Osteocyte (in vitro differentiated cells): ENCODE data around the gene ORM1. TPM values are rescaled to one million over a fixed set of nuclear protein-coding genes. Genes with fewer than 3 reads are reported as not detected.

ENCODE experiments used
- DNase-seq: peaks from one replicate; pipeline ENCODE4 v3.0.0; 2021; ENCODE audit warnings: mixed read lengths; ENCODE audit not compliant: unreplicated experiment; ENCODE audit errors: extremely low spot score
- H3K27ac Mint-ChIP-seq: one replicate; pipeline ENCODE4 v1.8.0; 2021; ENCODE audit warnings: mild to moderate bottlenecking, mixed read lengths; ENCODE audit not compliant: unreplicated experiment
- H3K27me3 Mint-ChIP-seq: one replicate; pipeline ENCODE4 v1.8.0; 2021; ENCODE audit warnings: mixed read lengths; ENCODE audit not compliant: unreplicated experiment
- H3K36me3 Mint-ChIP-seq: one replicate; pipeline ENCODE4 v1.8.0; 2021; ENCODE audit warnings: mixed read lengths; ENCODE audit not compliant: unreplicated experiment
- H3K4me1 Mint-ChIP-seq: one replicate; pipeline ENCODE4 v1.8.0; 2021; ENCODE audit warnings: mixed read lengths; ENCODE audit not compliant: unreplicated experiment
- H3K4me3 Mint-ChIP-seq: one replicate; pipeline ENCODE4 v1.8.0; 2021; ENCODE audit warnings: mild to moderate bottlenecking, moderate library complexity, mixed read lengths; ENCODE audit not compliant: unreplicated experiment
- H3K9me3 Mint-ChIP-seq: one replicate; pipeline ENCODE4 v1.8.0; 2021; ENCODE audit warnings: mixed read lengths; ENCODE audit not compliant: unreplicated experiment
- total RNA-seq: library from RNA; stranded (reverse); gene quantifications from 2 replicates; pipeline ENCODE4 v1.2.1, GENCODE V29; 2021
- TF ChIP-seq, protein P1 (sequence below): fragments of 200-600 bp; sonication (generic); IDR thresholded peaks from 2 replicates; pipeline ENCODE4 v1.5.0; 2021; ENCODE audit warnings: antibody characterized with exemption, mild to moderate bottlenecking, moderate library complexity

Gene ORM1
- total RNA-seq, 1 donor from 2014 or later: not detected

DNA sequence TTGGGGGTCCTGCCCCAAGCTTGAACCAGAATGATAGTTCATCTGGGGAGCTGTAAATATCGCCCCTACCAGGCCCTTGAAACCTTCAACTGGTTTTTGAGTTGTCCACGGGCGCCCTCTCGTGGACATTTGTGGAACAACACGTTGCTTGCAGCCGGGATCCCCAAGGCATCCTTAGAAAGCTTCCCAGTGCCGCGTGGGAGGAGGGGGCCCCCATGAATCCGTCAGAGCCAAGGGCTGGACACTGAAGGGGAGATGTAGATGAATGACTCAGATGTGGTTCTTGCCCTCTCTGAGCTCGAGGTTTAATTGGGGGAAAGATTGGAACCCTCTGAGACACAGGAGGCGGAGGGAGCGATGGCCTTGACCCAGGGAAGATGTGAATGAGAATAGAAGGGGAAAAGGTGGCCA, 31.8 kb upstream of the ORM1 start:
- DNase-seq: peak; percentile 90
- no peaks in the 10 kb centered on the region for H3K27me3 Mint-ChIP-seq
- TF ChIP-seq, protein P1, sequence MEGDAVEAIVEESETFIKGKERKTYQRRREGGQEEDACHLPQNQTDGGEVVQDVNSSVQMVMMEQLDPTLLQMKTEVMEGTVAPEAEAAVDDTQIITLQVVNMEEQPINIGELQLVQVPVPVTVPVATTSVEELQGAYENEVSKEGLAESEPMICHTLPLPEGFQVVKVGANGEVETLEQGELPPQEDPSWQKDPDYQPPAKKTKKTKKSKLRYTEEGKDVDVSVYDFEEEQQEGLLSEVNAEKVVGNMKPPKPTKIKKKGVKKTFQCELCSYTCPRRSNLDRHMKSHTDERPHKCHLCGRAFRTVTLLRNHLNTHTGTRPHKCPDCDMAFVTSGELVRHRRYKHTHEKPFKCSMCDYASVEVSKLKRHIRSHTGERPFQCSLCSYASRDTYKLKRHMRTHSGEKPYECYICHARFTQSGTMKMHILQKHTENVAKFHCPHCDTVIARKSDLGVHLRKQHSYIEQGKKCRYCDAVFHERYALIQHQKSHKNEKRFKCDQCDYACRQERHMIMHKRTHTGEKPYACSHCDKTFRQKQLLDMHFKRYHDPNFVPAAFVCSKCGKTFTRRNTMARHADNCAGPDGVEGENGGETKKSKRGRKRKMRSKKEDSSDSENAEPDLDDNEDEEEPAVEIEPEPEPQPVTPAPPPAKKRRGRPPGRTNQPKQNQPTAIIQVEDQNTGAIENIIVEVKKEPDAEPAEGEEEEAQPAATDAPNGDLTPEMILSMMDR: peak; percentile 93
- no peak overlapping the region for H3K4me3 Mint-ChIP-seq
- peaks cover 38% of the 10 kb centered on the region for H3K36me3 Mint-ChIP-seq
- peaks cover 31% of the 10 kb centered on the region for H3K4me1 Mint-ChIP-seq
- H3K27ac Mint-ChIP-seq: peak overlapping the region; percentile 0
- peaks cover 13% of the 10 kb centered on the region for H3K9me3 Mint-ChIP-seq

DNA sequence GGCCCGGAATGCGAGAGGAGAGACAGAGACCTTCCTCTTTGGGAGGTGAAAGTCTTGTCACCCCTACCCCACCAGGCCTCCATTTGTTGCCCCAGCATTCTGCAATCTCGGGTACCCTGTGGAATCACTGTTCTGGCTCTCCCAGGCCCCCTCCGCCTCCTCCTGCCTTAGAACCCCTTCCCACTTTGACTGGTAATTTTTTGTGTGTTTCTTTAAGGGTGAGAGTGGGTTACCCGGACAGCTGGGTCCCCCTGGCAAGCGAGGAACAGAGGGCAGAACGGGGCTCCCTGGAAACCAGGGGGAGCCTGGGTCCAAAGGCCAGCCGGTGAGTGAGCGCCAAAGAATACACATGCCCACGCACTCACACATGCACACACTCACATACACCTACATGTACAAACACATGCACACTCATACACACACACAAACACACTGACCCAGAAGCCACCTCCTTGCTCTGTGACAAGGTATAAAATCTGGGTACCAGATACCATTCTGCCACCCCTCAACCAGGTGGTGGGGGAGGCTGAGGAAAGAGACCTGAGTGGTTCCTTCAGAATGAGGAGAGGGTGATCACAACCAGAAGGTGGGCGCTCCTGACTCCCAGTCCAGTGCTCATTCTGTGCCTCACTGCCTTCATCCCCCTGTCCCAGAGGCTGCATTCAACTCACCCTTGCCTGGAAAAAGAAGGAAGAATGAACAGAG, 30.9 kb upstream of the ORM1 start:
- H3K4me3 Mint-ChIP-seq: no peak overlapping the region
- peak; percentile 72 for DNase-seq
- H3K36me3 Mint-ChIP-seq: peaks cover 48% of the 10 kb centered on the region
- TF ChIP-seq, protein P1: no peak
- H3K4me1 Mint-ChIP-seq: peaks cover 25% of the 10 kb centered on the region
- no peaks in the 10 kb centered on the region for H3K27me3 Mint-ChIP-seq
- no peak overlapping the region for H3K27ac Mint-ChIP-seq
- peaks cover 17% of the 10 kb centered on the region for H3K9me3 Mint-ChIP-seq

DNA sequence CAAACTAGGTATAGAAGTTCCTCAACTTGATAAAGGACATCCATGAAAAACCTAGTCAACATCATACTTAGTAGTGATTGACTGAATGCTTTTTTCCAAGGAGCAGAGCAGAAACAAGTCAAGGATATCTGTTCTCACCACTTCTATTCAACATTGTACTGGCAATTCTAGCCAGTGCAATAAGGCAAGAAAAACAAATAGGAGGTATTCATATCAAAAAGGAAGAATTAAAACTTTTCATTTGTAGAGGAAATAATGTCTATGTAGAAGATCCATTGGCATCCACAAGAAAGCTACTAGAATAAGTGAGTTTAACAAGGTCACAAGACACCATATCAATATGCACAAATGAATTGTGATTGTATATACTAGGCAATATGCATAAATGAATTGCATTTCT, 28.2 kb upstream of the ORM1 start:
- Mint-ChIP-seq H3K27me3 (no peaks in the 10 kb centered on the region), H3K4me1 (peaks cover 7% of the 10 kb centered on the region), H3K9me3 (peaks cover 17% of the 10 kb centered on the region), H3K4me3 (no peak overlapping the region), H3K27ac (no peak overlapping the region), H3K36me3 (peaks cover 62% of the 10 kb centered on the region)
- no peak for DNase-seq
- TF ChIP-seq, protein P1: no peak

DNA sequence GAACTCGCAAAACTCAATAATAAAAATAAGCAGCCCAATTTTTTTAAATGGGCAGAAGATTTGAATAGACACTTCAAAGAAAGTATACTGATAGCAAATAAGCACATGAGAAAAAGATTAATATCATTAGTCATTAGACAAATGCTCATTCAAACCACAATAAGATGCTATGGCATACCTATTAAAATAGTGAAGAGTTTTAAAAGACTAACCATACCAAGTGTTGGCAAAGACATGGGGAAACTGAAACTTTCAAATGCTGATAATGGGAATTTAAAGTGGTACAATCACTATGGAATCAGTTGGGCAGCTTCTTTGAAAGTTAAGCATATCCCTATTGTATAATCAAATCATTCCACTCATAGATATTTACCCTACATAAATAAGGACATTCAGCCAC, 26.6 kb upstream of the ORM1 start:
- Mint-ChIP-seq H3K27me3 (no peaks in the 10 kb centered on the region), H3K4me1 (no peaks in the 10 kb centered on the region), H3K27ac (no peak overlapping the region), H3K36me3 (peaks cover 63% of the 10 kb centered on the region), H3K9me3 (peaks cover 17% of the 10 kb centered on the region), H3K4me3 (no peak overlapping the region)
- no peak for DNase-seq
- TF ChIP-seq, protein P1: no peak

DNA sequence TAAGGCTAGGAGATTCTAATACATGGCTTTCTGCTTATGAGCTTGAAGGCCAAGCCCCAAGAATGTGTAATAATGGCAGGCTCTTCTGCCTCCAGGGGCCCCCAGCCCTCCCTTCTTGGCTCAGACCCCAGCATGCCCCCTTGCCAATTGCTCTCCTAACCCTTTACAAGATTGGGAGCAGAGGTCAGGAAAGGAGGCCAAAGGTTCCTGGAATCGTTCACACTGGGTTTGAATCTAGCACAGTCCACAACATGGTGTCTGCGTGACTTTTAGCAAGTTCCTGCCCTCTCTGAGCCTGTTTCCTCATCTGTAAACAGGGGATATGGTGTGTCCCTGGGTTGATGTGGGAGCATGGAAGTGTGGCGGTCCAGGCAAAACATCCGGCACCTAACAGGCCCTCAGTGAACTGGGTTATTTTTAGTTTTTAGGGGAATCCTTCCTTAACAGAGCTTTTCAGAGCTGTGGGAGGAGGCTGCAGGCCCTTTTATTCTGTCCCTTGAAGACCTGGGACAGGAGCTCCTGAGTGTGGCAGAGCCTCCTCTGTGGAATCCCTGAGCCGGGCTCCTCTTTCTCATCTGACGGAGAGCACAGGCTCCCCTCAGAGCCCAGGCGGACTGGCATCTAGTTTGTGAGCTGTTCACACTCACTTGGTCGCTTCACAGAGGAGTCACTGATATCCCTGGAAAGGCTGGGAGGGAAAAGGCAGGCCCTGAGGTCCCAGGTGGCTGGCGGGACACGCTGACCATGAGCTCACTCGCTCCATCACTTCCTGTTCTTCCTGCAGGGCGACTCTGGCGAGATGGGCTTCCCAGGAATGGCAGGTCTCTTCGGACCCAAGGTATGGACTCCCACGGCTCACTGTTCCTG, 23.4 kb upstream of the ORM1 start:
- peaks cover 43% of the 10 kb centered on the region for H3K36me3 Mint-ChIP-seq
- no peak overlapping the region for H3K4me3 Mint-ChIP-seq

More for the DNA sequence above, 23.4 kb upstream of the ORM1 start:
- Mint-ChIP-seq H3K27me3 (no peaks in the 10 kb centered on the region), H3K27ac (no peak overlapping the region), H3K9me3 (peaks cover 16% of the 10 kb centered on the region), H3K4me1 (no peaks in the 10 kb centered on the region)
- peak; percentile 74 for DNase-seq
- TF ChIP-seq, protein P1: no peak
